HCT116 (cell line): Measurements from ENCODE around the gene C4BPB. TPM values are rescaled to one million over a fixed set of nuclear protein-coding genes. Genes with fewer than 3 reads are reported as not detected.
"Not testable (repeated sequence)": the region's sequence is repeated elsewhere in the genome, so short reads cannot be mapped to it uniquely, and the experiment has no call there.

Source experiments
- ATAC-seq: fragments of 200-7000 bp; cut with Tn5 transposase; 2 replicates; pipeline ENCODE4 v1.9.1; 2020; ENCODE audit warnings: mild to moderate bottlenecking, moderate library complexity
- BruUV-seq: library from RNA; stranded (reverse); fragments of 400-500 nt; replicated peaks from 2 replicates; lab custom pipeline; 2021; lab: Mats Ljungman, UMichigan
- CTCF ChIA-PET: fragments of 300-600 bp; sonication (Branson Sonifier 250); formaldehyde crosslinking; loops from one replicate; lab custom pipeline; 2021; ENCODE audit warnings: antibody characterized with exemption; lab: Charles Lee
- POLR2A ChIA-PET: fragments of 300-600, 350-600 bp; sonication (Branson Sonifier 250); formaldehyde crosslinking; loops from one replicate; lab custom pipeline; 2021; ENCODE audit warnings: antibody characterized with exemption; lab: Charles Lee
- RAD21 ChIA-PET, 2 experiments: fragments of 300-600 bp; sonication (Branson Sonifier 250); formaldehyde crosslinking; loops; one replicate each; lab custom pipeline; 2023; ENCODE audit warnings: low total read pairs in 2 of 2; ENCODE audit not compliant: uncharacterized antibody in 2 of 2, unreplicated experiment in 2 of 2, low non-redundant PET in 1 of 2; lab: Charles Lee
- DNase-seq: peaks from one replicate; pipeline ENCODE4 v3.0.0-alpha.2; 2010; ENCODE audit warnings: low read depth, low spot score
- H2AFZ ChIP-seq: fragments of 200-600 bp; shearing (Covaris generic), sonication (generic); 2 replicates; pipeline ENCODE4 v1.6.1; 2017; ENCODE audit warnings: low read depth, mixed run types, mixed read lengths, antibody characterized with exemption, low read length; ENCODE audit not compliant: poor library complexity, severe bottlenecking
- H3K27ac ChIP-seq: 2 replicates; pipeline ENCODE4 v1.5.1; 2012; ENCODE audit warnings: low read depth, low read length
- H3K27me3 ChIP-seq: fragments of 200-600 bp; sonication (generic); 2 replicates; pipeline ENCODE4 v1.6.1; 2016; ENCODE audit warnings: mixed run types, low read length, mixed read lengths; ENCODE audit not compliant: insufficient read depth
- H3K36me3 ChIP-seq, 2 experiments: fragments of 200-500 bp in 1 of 2; fragments of 200-600 bp in 1 of 2; sonication (Bioruptor generic) in 1 of 2; sonication (generic) in 1 of 2; 2 replicates each; pipeline versions ENCODE4 v1.5.1 to v1.6.1; 2014 to 2016; ENCODE audit warnings: low read length in 2 of 2, inconsistent platforms in 1 of 2, mixed read lengths in 1 of 2, mixed run types in 1 of 2; ENCODE audit not compliant: insufficient read depth in 2 of 2, control insufficient read depth in 1 of 2
- H3K4me1 ChIP-seq, 2 experiments: fragments of 200-600 bp in 1 of 2; sonication (generic) in 1 of 2; 2 replicates each; pipeline versions ENCODE4 v1.5.1 to v1.6.1; 2012 to 2017; ENCODE audit warnings: low read length in 2 of 2, inconsistent platforms in 1 of 2, mild to moderate bottlenecking in 1 of 2, mixed read lengths in 1 of 2, mixed run types in 1 of 2, moderate library complexity in 1 of 2; ENCODE audit not compliant: insufficient read depth in 2 of 2, control insufficient read depth in 1 of 2
- H3K4me2 ChIP-seq: fragments of 200-600 bp; sonication (generic); 2 replicates; pipeline ENCODE4 v1.6.1; 2017; ENCODE audit warnings: mixed run types, low read length, mixed read lengths
- H3K4me3 ChIP-seq, 2 experiments: fragments of 200-600 bp in 1 of 2; sonication (generic) in 1 of 2; replicated peaks in 1 of 2; 2 replicates each; pipeline ENCODE4 v1.5.1; 2011 to 2016; ENCODE audit warnings: low read length in 2 of 2, control low read depth in 1 of 2, low read depth in 1 of 2, mild to moderate bottlenecking in 1 of 2, mixed read lengths in 1 of 2, mixed run types in 1 of 2
- H3K79me2 ChIP-seq: fragments of 200-600 bp; sonication (generic); 2 replicates; pipeline ENCODE4 v1.6.1; 2017; ENCODE audit warnings: mild to moderate bottlenecking, mixed run types, low read length, moderate library complexity, mixed read lengths; ENCODE audit not compliant: insufficient read depth
- H3K9ac ChIP-seq: fragments of 200-600 bp; sonication (generic); 2 replicates; pipeline ENCODE4 v1.6.1; 2016; ENCODE audit warnings: low read length, mixed read lengths
- H3K9me2 ChIP-seq: fragments of 200-600 bp; sonication (generic), shearing (Covaris generic); 2 replicates; pipeline ENCODE4 v1.6.1; 2017; ENCODE audit warnings: mixed run types, mild to moderate bottlenecking, moderate library complexity; ENCODE audit not compliant: insufficient read depth
- H3K9me3 ChIP-seq, 2 experiments: fragments of 200-500 bp in 1 of 2; fragments of 200-600 bp in 1 of 2; sonication (Bioruptor generic) in 1 of 2; sonication (generic) in 1 of 2; 2 replicates each; pipeline ENCODE4 v1.6.1; 2014 to 2017; ENCODE audit warnings: low read length in 2 of 2, mixed read lengths in 2 of 2, inconsistent platforms in 1 of 2, low read depth in 1 of 2, mild to moderate bottlenecking in 1 of 2, mixed run types in 1 of 2, moderate library complexity in 1 of 2; ENCODE audit not compliant: control insufficient read depth in 1 of 2, insufficient read depth in 1 of 2
- H4K20me1 ChIP-seq: fragments of 200-600 bp; sonication (generic), shearing (Covaris generic); 2 replicates; pipeline ENCODE4 v1.6.1; 2017; ENCODE audit warnings: mixed run types, mild to moderate bottlenecking, moderate library complexity; ENCODE audit not compliant: insufficient read depth
- CEBPB ChIP-seq: IDR thresholded peaks from 2 replicates; pipeline ENCODE4 v1.6.1; 2012; ENCODE audit warnings: low read depth
- ELF1 ChIP-seq: IDR thresholded peaks from 2 replicates; pipeline ENCODE4 v1.6.1; 2012; ENCODE audit warnings: low read depth, borderline replicate concordance
- EZH2 ChIP-seq: fragments of 200-600 bp; sonication (generic); IDR thresholded peaks from 2 replicates; pipeline ENCODE4 v1.6.1; 2017; ENCODE audit warnings: antibody characterized with exemption, mixed run types
- EZH2phosphoT487 ChIP-seq: fragments of 200-600 bp; IDR thresholded peaks from 2 replicates; pipeline ENCODE4 v1.6.1; 2018; ENCODE audit warnings: antibody characterized with exemption, borderline replicate concordance
- JUND ChIP-seq: IDR thresholded peaks from 2 replicates; pipeline ENCODE4 v1.6.1; 2012
- POLR2A ChIP-seq: IDR thresholded peaks from 2 replicates; pipeline ENCODE4 v1.7.0; 2011; ENCODE audit warnings: borderline replicate concordance; ENCODE audit not compliant: insufficient read depth, insufficient read length; ENCODE audit errors: extremely low read depth
- SRF ChIP-seq: IDR thresholded peaks from 2 replicates; pipeline ENCODE4 v1.6.1; 2012; ENCODE audit warnings: low read depth
- TCF7L2 ChIP-seq: IDR thresholded peaks from 2 replicates; pipeline ENCODE4 v1.7.0; 2011; ENCODE audit warnings: borderline replicate concordance, inconsistent platforms; ENCODE audit not compliant: insufficient read depth, insufficient read length; ENCODE audit errors: extremely low read depth
- YY1 ChIP-seq: IDR thresholded peaks from 2 replicates; pipeline ENCODE4 v1.6.1; 2011; ENCODE audit warnings: low read length, low read depth, moderate library complexity, mild to moderate bottlenecking; ENCODE audit not compliant: insufficient replicate concordance; ENCODE audit errors: extremely low read depth
- ZBTB33 ChIP-seq: IDR thresholded peaks from 2 replicates; pipeline ENCODE4 v1.6.1; 2011; ENCODE audit warnings: mild to moderate bottlenecking, low read length, moderate library complexity; ENCODE audit not compliant: insufficient replicate concordance; ENCODE audit errors: extremely low read depth
- ZFX ChIP-seq: fragments of 450-650 bp; IDR thresholded peaks from 2 replicates; pipeline ENCODE4 v1.6.1; 2017
- ZNF274 ChIP-seq: fragments of 200-500 bp; sonication (Bioruptor generic); IDR thresholded peaks from 2 replicates; pipeline ENCODE4 v1.6.1; 2014; ENCODE audit warnings: mild to moderate bottlenecking, low read depth, low read length, inconsistent platforms
- intact Hi-C: fragments of 100-400 bp; cut with micrococcal nuclease; formaldehyde crosslinking; loops from 2 replicates; pipeline ENCODE4 v1.10.0; 2022
- total RNA-seq: library from RNA; stranded (reverse); gene quantifications from one replicate; pipeline ENCODE4 v1.2.1, GENCODE V29; 2021; ENCODE audit not compliant: unreplicated experiment
- TF ChIP-seq, protein P1 (sequence below), 3 experiments: fragments of 200-600 bp in 1 of 3; sonication (generic) in 1 of 3; IDR thresholded peaks in 2 of 3; conservative IDR thresholded peaks in 1 of 3; 2 replicates each; pipeline ENCODE4 v1.5.1; 2012 to 2017; ENCODE audit warnings: low read depth in 2 of 3, low read length in 2 of 3, antibody characterized with exemption in 1 of 3, borderline replicate concordance in 1 of 3, control low read depth in 1 of 3, mild to moderate bottlenecking in 1 of 3, mixed read lengths in 1 of 3, mixed run types in 1 of 3, moderate library complexity in 1 of 3; ENCODE audit not compliant: insufficient read depth in 1 of 3
- TF ChIP-seq, protein P2 (sequence below): IDR thresholded peaks from 2 replicates; pipeline ENCODE4 v1.6.1; 2012

C4BPB gene
- total RNA-seq, 1 experiment from 2014 or later, result not detected

GRCh38 chr1:207041397-207041796, 47.3 kb upstream of the C4BPB start:
- ATAC-seq, H4K20me1 ChIP-seq, intact Hi-C loops, H3K9me3 ChIP-seq, H3K4me3 ChIP-seq, RAD21 ChIA-PET, CTCF ChIA-PET, H3K4me2 ChIP-seq, H2AFZ ChIP-seq, DNase-seq, H3K9me2 ChIP-seq, H3K36me3 ChIP-seq, BruUV-seq, H3K27me3 ChIP-seq, H3K27ac ChIP-seq, H3K9ac ChIP-seq: not testable (repeated sequence)
- POLR2A ChIA-PET, result interaction anchor here (1.3 kb wide), 1 partner anchor 9 kb away, joined by 4 read pairs; the partner anchor contains the start of gene C1orf116
- Histone ChIP-seq H3K4me1 (peaks cover 0 to 14% of the 10 kb centered on the region in 2 experiments; a peak in 2 of 4 replicates), H3K79me2 (peaks cover 29% of the 10 kb centered on the region)

GRCh38 chr1:207045453-207045852, 43.2 kb upstream of the C4BPB start:
- H3K4me2 ChIP-seq, result no peak overlapping the region
- no peak overlapping the region for H3K4me3 ChIP-seq
- H3K9ac ChIP-seq, result no peak overlapping the region
- peaks cover 8% of the 10 kb centered on the region; the same call in 1 of the 2 replicates for H4K20me1 ChIP-seq
- ChIA-PET RAD21 (no interaction called here), CTCF (no interaction called here), POLR2A (interaction anchor here (1.5 kb wide), 1 partner anchor 13 kb away, joined by 5 read pairs; the partner anchor contains the start of gene C1orf116)
- H2AFZ ChIP-seq, result no peak overlapping the region
- ATAC-seq (no peak), DNase-seq (no peak)
- no peaks in the 10 kb centered on the region for H3K9me3 ChIP-seq
- H3K9me2 ChIP-seq, result no peaks in the 10 kb centered on the region
- H3K27ac ChIP-seq, result no peak overlapping the region
- H3K27me3 ChIP-seq, result no peaks in the 10 kb centered on the region
- no TSS peak for BruUV-seq
- intact Hi-C loops, result no loop called here
- H3K4me1 ChIP-seq, result peaks cover 4 to 11% of the 10 kb centered on the region in 2 experiments; a peak in 3 of 4 replicates
- H3K79me2 ChIP-seq, result peaks cover 70% of the 10 kb centered on the region
- H3K36me3 ChIP-seq, result peaks cover 14 to 30% of the 10 kb centered on the region in 2 experiments
- TF ChIP-seq TCF7L2 (no peak), EZH2 (no peak), ELF1 (no peak), SRF (no peak), EZH2phosphoT487 (no peak), POLR2A (no peak), YY1 (no peak), JUND (no peak), ZFX (no peak), ZBTB33 (no peak), ZNF274 (no peak), CEBPB (no peak)
- TF ChIP-seq, protein P1, sequence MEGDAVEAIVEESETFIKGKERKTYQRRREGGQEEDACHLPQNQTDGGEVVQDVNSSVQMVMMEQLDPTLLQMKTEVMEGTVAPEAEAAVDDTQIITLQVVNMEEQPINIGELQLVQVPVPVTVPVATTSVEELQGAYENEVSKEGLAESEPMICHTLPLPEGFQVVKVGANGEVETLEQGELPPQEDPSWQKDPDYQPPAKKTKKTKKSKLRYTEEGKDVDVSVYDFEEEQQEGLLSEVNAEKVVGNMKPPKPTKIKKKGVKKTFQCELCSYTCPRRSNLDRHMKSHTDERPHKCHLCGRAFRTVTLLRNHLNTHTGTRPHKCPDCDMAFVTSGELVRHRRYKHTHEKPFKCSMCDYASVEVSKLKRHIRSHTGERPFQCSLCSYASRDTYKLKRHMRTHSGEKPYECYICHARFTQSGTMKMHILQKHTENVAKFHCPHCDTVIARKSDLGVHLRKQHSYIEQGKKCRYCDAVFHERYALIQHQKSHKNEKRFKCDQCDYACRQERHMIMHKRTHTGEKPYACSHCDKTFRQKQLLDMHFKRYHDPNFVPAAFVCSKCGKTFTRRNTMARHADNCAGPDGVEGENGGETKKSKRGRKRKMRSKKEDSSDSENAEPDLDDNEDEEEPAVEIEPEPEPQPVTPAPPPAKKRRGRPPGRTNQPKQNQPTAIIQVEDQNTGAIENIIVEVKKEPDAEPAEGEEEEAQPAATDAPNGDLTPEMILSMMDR (IDR thresholded peaks at IDR 0.05 in 2 of 3, conservative IDR thresholded peaks at IDR 0.05 in 1 of 3; ENCODE audit: borderline replicate concordance in 1 of 3, insufficient read depth in 1 of 3, low read depth in 2 of 3, low read length in 2 of 3), result no peak
- TF ChIP-seq, protein P2, sequence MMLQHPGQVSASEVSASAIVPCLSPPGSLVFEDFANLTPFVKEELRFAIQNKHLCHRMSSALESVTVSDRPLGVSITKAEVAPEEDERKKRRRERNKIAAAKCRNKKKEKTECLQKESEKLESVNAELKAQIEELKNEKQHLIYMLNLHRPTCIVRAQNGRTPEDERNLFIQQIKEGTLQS, result no peak
